Testis (tissue), 5 donors: ENCODE data around the gene SWSAP1. TPM values are rescaled to one million over a fixed set of nuclear protein-coding genes. Genes with fewer than 3 reads are reported as not detected.

Source experiments
- DNase-seq: peaks from one replicate; pipeline ENCODE4 v3.0.0-alpha.2; 2019
- H3K27ac ChIP-seq, 2 donors: fragments of 200-600 bp; sonication (generic); one replicate each; pipeline ENCODE4 v1.5.1; 2019
- H3K27me3 ChIP-seq: fragments of 200-600 bp; sonication (generic); one replicate; pipeline ENCODE4 v1.5.1; 2019
- H3K36me3 ChIP-seq: fragments of 200-600 bp; sonication (generic); one replicate; pipeline ENCODE4 v1.5.1; 2017; ENCODE audit warnings: low read depth; ENCODE audit errors: missing control alignments
- H3K4me1 ChIP-seq: fragments of 200-600 bp; sonication (generic); one replicate; pipeline ENCODE4 v1.5.1; 2019
- H3K4me3 ChIP-seq, 2 donors: fragments of 200-600 bp; sonication (generic); one replicate each; pipeline ENCODE4 v1.5.1; 2017 to 2019
- H3K9me3 ChIP-seq: fragments of 200-600 bp; sonication (generic); one replicate; pipeline ENCODE4 v1.5.1; 2017
- CTCF ChIP-seq, 3 experiments: fragments of 450-650 bp in 2 of 3; fragments of 200-600 bp in 1 of 3; sonication (generic) in 1 of 3; IDR thresholded peaks; one replicate each; pipeline ENCODE4 v1.5.1; 2016 to 2019; ENCODE audit warnings: antibody characterized with exemption in 3 of 3, mild to moderate bottlenecking in 2 of 3, moderate library complexity in 1 of 3
- POLR2A ChIP-seq: fragments of 450-650 bp; IDR thresholded peaks from one replicate; pipeline ENCODE4 v1.6.1; 2017; ENCODE audit warnings: antibody characterized with exemption, mild to moderate bottlenecking, moderate library complexity
- WGBS, 2 donors: methylation state at CpG; one replicate each; pipeline ENCODE4 v1.1.5; 2018; 5-methylcytosine and 5-hydroxymethylcytosine counted together
- intact Hi-C: fragments of 100-400 bp; cut with DNase I; formaldehyde crosslinking; loops from one replicate; pipeline ENCODE4 v1.15.1; 2023; ENCODE audit warnings: low total_unique reads
- long read RNA-seq, 2 donors: transcript quantifications; one replicate each; lab custom pipeline, GENCODE V29; 2026
- polyA plus RNA-seq: library from polyadenylated mRNA; stranded (reverse); fragments of 350-450 nt; fragmentation: Illumina TruSeq; extraction: RNeasy Lipid Tissue Mini Kit (QIAGEN cat#74804); gene quantifications from one replicate; pipeline ENCODE4 v1.2.3, GENCODE V29; 2014; ENCODE audit warnings: low read depth, low replicate concordance; ENCODE audit not compliant: insufficient read depth
- total RNA-seq, 2 donors: library from RNA; depleted of rRNA; stranded (reverse); fragments of >200 nt; gene quantifications; one replicate each; pipeline ENCODE4 v1.2.3, GENCODE V29; 2016

SWSAP1 gene
- total RNA-seq (1 to 10 TPM; 6.5 to 7.0 TPM), polyA plus RNA-seq (4.9 TPM)
- long read RNA-seq, donor 1, transcript SWSAP1-201 (2 exons, 1,684 nt): major isoform, 7 of 7 reads
- long read RNA-seq, donor 1, partial matches to known transcripts: 0 of 7 reads
- long read RNA-seq, donor 1, other reads (novel, unspliced or antisense): 0 of 7 reads
- long read RNA-seq, donor 2, partial matches to known transcripts: 0 of 4 reads
- long read RNA-seq, donor 2, other reads (novel, unspliced or antisense): 0 of 4 reads

- WGBS, 2 donors: 0 to 1% methylated on average over 32 to 44 of the region's 44 CpGs
- TF ChIP-seq POLR2A (no peak), CTCF (IDR thresholded peaks at IDR 0.05) (no peak)
- Histone ChIP-seq H3K9me3 (no peaks in the 10 kb centered on the region), H3K36me3 (no peaks in the 10 kb centered on the region), H3K27me3 (no peaks in the 10 kb centered on the region), H3K4me3 (peak within 1 kb of the TSS; percentile 72 to 73), H3K27ac (peak within 1 kb of the TSS; percentile 94 to 97), H3K4me1 (peaks cover 15% of the 10 kb centered on the region)
- intact Hi-C loops: loop anchor here (10.0 kb wide), 1 partner anchor 80 kb away; the partner anchor contains the start of gene TSPAN16
- peak; percentile 99 for DNase-seq
These were observed at the start of gene SWSAP1 for GRCh38 chr19:11374433-11375142. TSS of gene SWSAP1 (plus strand) at chr19:11374666. CDS start at chr19:11374681, 15 bp downstream.

GRCh38 chr19:11324748-11325389, 49.6 kb upstream of the SWSAP1 start:
- Histone ChIP-seq H3K27me3 (no peaks in the 10 kb centered on the region), H3K36me3 (no peaks in the 10 kb centered on the region), H3K9me3 (no peaks in the 10 kb centered on the region), H3K4me1 (peaks cover 7% of the 10 kb centered on the region), H3K4me3 (no peak overlapping the region), H3K27ac (no peak overlapping the region)
- no peak for TF ChIP-seq POLR2A
- no peak for TF ChIP-seq CTCF (IDR thresholded peaks at IDR 0.05)
- DNase-seq: no peak
- 54 to 88% methylated on average over 5 to 17 of the region's 17 CpGs for WGBS, 2 donors
- intact Hi-C loops: no loop called here

GRCh38 chr19:11325544-11325943, 48.9 kb upstream of the SWSAP1 start:
- 93 to 94% methylated on average over 6 to 7 of the region's 7 CpGs for WGBS, 2 donors
- Histone ChIP-seq H3K27me3 (no peaks in the 10 kb centered on the region), H3K4me3 (no peak overlapping the region), H3K36me3 (no peaks in the 10 kb centered on the region), H3K27ac (no peak overlapping the region), H3K9me3 (no peaks in the 10 kb centered on the region), H3K4me1 (peaks cover 7% of the 10 kb centered on the region)
- no peak for DNase-seq
- intact Hi-C loops: no loop called here
- no peak for TF ChIP-seq POLR2A
- TF ChIP-seq CTCF (IDR thresholded peaks at IDR 0.05): no peak

GRCh38 chr19:11330127-11330526, 44.3 kb upstream of the SWSAP1 start:
- no peak for DNase-seq
- no peaks in the 10 kb centered on the region for H3K36me3 ChIP-seq
- H3K9me3 ChIP-seq: no peaks in the 10 kb centered on the region
- H3K4me3 ChIP-seq: no peak overlapping the region
- WGBS, 2 donors: 78 to 85% methylated on average over 4 of the region's 4 CpGs
- H3K27me3 ChIP-seq: no peaks in the 10 kb centered on the region
- no peaks in the 10 kb centered on the region for H3K4me1 ChIP-seq
- TF ChIP-seq CTCF (IDR thresholded peaks at IDR 0.05) (no peak), POLR2A (no peak)
- intact Hi-C loops: no loop called here
- H3K27ac ChIP-seq: no peak overlapping the region
